Measurements from ENCODE around the gene ST3GAL3. TPM values are rescaled to one million over a fixed set of nuclear protein-coding genes. Genes with fewer than 3 reads are reported as not detected.

Gene ST3GAL3
- total and polyA plus RNA-seq, 2 of the 13 experiments (the other 11 are each of a cell fraction or from before 2014, with no cell fraction given) = 5.1 to 8.1 TPM

DNA sequence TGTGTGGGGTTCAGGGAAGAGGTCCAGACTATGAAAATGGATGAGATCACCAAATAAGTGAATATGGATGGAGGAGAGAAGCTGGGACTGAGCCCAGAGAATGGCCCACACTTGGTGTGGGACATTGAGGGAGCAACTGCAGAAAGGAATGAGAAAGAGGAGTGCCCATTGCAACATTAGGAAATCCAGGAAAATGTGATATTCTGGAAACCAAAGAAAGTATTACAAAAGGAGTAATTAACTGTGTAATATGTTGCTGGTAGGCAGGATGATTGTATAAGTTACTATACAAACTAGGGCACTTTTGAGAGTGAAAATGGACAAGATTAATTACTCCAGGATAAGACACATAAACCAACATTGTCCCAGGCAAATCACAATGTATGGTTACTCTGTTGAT, 166.5 kb downstream of the ST3GAL3 start:
- FAIRE-seq = no peak
- no peak overlapping the region for H3K27ac ChIP-seq (ENCODE audit: extremely low read length, insufficient read depth, low read length)
- POLR2A ChIA-PET = no interaction called here
- ATAC-seq = no peak
- no peak overlapping the region for H3K4me2 ChIP-seq (ENCODE audit: low read depth, low read length)
- no peaks in the 10 kb centered on the region for H3K79me2 ChIP-seq (ENCODE audit: insufficient read depth, low read length)
- H3K27me3 ChIP-seq (ENCODE audit: control insufficient read depth in 1 of 2, insufficient read depth in 2 of 2, low read length in 2 of 2) = no peaks in the 10 kb centered on the region
- no peak for DNase-seq (ENCODE audit: low spot score)
- no peaks in the 10 kb centered on the region for H4K20me1 ChIP-seq (ENCODE audit: insufficient read depth, low read length)
- no peak overlapping the region for H3K4me3 ChIP-seq (replicated peaks in 1 of 3; ENCODE audit: insufficient read depth in 1 of 3, low read depth in 2 of 3, low read length in 3 of 3)
- H2AFZ ChIP-seq (ENCODE audit: low read length) = no peak overlapping the region
- H3K9ac ChIP-seq (ENCODE audit: insufficient read depth, low read depth, low read length) = no peak overlapping the region
- intact Hi-C loops (cut with micrococcal nuclease; ENCODE audit: unreplicated experiment) = no loop called here
- H3K36me3 ChIP-seq (replicated peaks in 1 of 2; ENCODE audit: control insufficient read depth in 1 of 2, insufficient read depth in 2 of 2, low read length in 2 of 2) = peaks cover 0 to 1% of the 10 kb centered on the region in 2 experiments; a peak in 1 of 5 replicates
- CTCF ChIA-PET (ENCODE audit: low intra/inter-chr PET ratio, low total read pairs) = no interaction called here
- no TSS peak for BruUV-seq (replicated peaks)
- in situ Hi-C loops (cut with HindIII; ENCODE audit: extremely low pct_ligation_motif_present, low pct_unique_long_range_greater_than_20kb) = no loop called here
- no peaks in the 10 kb centered on the region; the same call in 1 of the 2 replicates for H3K4me1 ChIP-seq (ENCODE audit: insufficient read depth, low read length)
- H3K9me3 ChIP-seq (ENCODE audit: low read length) = no peaks in the 10 kb centered on the region
- TF ChIP-seq PAF1 (CRISPR knock-in tag; IDR thresholded peaks at IDR 0.05) = no peak
- TF ChIP-seq, protein P1, sequence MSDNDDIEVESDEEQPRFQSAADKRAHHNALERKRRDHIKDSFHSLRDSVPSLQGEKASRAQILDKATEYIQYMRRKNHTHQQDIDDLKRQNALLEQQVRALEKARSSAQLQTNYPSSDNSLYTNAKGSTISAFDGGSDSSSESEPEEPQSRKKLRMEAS (IDR thresholded peaks at IDR 0.05) = no peak
- TF ChIP-seq, protein P2, sequence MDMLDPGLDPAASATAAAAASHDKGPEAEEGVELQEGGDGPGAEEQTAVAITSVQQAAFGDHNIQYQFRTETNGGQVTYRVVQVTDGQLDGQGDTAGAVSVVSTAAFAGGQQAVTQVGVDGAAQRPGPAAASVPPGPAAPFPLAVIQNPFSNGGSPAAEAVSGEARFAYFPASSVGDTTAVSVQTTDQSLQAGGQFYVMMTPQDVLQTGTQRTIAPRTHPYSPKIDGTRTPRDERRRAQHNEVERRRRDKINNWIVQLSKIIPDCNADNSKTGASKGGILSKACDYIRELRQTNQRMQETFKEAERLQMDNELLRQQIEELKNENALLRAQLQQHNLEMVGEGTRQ (IDR thresholded peaks at IDR 0.05; ENCODE audit: low read depth, low read length) = no peak
- TF ChIP-seq, protein P2 (CRISPR knock-in tag; IDR thresholded peaks at IDR 0.05; ENCODE audit: borderline replicate concordance) = no peak
- TF ChIP-seq, protein P3, sequence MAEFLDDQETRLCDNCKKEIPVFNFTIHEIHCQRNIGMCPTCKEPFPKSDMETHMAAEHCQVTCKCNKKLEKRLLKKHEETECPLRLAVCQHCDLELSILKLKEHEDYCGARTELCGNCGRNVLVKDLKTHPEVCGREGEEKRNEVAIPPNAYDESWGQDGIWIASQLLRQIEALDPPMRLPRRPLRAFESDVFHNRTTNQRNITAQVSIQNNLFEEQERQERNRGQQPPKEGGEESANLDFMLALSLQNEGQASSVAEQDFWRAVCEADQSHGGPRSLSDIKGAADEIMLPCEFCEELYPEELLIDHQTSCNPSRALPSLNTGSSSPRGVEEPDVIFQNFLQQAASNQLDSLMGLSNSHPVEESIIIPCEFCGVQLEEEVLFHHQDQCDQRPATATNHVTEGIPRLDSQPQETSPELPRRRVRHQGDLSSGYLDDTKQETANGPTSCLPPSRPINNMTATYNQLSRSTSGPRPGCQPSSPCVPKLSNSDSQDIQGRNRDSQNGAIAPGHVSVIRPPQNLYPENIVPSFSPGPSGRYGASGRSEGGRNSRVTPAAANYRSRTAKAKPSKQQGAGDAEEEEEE (CRISPR knock-in tag; IDR thresholded peaks at IDR 0.05; ENCODE audit: borderline replicate concordance) = no peak
- TF ChIP-seq, protein P4, sequence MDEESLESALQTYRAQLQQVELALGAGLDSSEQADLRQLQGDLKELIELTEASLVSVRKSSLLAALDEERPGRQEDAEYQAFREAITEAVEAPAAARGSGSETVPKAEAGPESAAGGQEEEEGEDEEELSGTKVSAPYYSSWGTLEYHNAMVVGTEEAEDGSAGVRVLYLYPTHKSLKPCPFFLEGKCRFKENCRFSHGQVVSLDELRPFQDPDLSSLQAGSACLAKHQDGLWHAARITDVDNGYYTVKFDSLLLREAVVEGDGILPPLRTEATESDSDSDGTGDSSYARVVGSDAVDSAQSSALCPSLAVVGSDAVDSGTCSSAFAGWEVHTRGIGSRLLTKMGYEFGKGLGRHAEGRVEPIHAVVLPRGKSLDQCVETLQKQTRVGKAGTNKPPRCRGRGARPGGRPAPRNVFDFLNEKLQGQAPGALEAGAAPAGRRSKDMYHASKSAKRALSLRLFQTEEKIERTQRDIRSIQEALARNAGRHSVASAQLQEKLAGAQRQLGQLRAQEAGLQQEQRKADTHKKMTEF (CRISPR knock-in tag; IDR thresholded peaks at IDR 0.05) = no peak
- no peak for TF ChIP-seq SATB2 (CRISPR knock-in tag; IDR thresholded peaks at IDR 0.05)
- TF ChIP-seq, protein P5, sequence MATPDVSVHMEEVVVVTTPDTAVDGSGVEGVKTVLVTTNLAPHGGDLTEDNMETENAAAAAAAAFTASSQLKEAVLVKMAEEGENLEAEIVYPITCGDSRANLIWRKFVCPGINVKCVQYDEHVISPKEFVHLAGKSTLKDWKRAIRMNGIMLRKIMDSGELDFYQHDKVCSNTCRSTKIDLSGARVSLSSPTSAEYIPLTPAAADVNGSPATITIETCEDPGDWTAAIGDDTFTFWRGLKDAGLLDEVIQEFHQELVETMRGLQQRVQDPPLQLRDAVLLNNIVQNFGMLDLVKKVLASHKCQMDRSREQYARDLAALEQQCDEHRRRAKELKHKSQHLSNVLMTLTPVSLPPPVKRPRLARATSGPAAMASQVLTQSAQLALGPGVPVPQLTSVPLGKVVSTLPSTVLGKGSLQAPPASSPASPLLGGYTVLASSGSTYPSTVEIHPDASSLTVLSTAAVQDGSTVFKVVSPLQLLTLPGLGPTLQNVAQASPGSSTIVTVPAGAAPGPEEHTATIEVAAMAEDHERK (CRISPR knock-in tag; IDR thresholded peaks at IDR 0.05; ENCODE audit: low read depth) = no peak
- TF ChIP-seq GFI1 (CRISPR knock-in tag; IDR thresholded peaks at IDR 0.05; ENCODE audit: borderline replicate concordance) = no peak
- TF ChIP-seq ATF7 (IDR thresholded peaks at IDR 0.05) = no peak
- no peak for TF ChIP-seq ATF7 (CRISPR knock-in tag; IDR thresholded peaks at IDR 0.05)
- no peak for TF ChIP-seq ZFP36L2 (CRISPR knock-in tag; IDR thresholded peaks at IDR 0.05)
- TF ChIP-seq HDAC6 (IDR thresholded peaks at IDR 0.05; ENCODE audit: low read depth, low read length) = no peak
- TF ChIP-seq REL (CRISPR knock-in tag; conservative IDR thresholded peaks at IDR 0.05) = no peak
- TF ChIP-seq, protein P6, sequence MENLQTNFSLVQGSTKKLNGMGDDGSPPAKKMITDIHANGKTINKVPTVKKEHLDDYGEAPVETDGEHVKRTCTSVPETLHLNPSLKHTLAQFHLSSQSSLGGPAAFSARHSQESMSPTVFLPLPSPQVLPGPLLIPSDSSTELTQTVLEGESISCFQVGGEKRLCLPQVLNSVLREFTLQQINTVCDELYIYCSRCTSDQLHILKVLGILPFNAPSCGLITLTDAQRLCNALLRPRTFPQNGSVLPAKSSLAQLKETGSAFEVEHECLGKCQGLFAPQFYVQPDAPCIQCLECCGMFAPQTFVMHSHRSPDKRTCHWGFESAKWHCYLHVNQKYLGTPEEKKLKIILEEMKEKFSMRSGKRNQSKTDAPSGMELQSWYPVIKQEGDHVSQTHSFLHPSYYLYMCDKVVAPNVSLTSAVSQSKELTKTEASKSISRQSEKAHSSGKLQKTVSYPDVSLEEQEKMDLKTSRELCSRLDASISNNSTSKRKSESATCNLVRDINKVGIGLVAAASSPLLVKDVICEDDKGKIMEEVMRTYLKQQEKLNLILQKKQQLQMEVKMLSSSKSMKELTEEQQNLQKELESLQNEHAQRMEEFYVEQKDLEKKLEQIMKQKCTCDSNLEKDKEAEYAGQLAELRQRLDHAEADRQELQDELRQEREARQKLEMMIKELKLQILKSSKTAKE (CRISPR knock-in tag; IDR thresholded peaks at IDR 0.05; ENCODE audit: borderline replicate concordance) = no peak
- no peak for TF ChIP-seq IKZF4 (CRISPR knock-in tag; IDR thresholded peaks at IDR 0.05; ENCODE audit: borderline replicate concordance, low read depth, not compliant biosample characterization)

Data from HepG2 (cell line).